ENCODE results near the gene OR9A4.

DNA sequence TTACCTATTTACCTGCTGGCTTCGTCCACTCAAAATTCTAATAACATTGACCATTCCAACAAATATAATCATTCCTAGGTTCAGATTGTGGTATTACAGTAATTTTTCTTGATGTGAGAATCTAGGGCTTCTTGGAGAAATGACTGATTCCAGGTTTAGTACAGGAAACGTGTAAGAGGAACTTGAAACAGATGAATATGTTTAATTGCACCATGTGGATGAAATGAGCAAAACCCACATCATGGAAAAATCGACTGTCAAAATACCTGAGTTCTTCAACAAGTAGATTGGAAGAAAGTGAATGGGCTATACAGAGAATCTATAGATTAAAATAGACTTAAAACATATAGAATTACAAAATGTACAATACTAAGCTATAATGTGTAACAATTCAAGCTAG, 24.9 kb upstream of the OR9A4 start:
- TF ChIP-seq GATA3 (IDR thresholded peaks at IDR 0.05; ENCODE audit: low read depth, low read length) (no peak), GATA2 (IDR thresholded peaks at IDR 0.05; ENCODE audit: low read depth, low read length) (no peak)

Data from SH-SY5Y (cell line).